ENCODE measurements around the gene ANKDD1B.

GRCh38 chr5:75603821-75604220, 7.4 kb upstream of the ANKDD1B start:
- no peak for TF ChIP-seq SIN3A (conservative IDR thresholded peaks at IDR 0.05 in 1 of 2, IDR thresholded peaks at IDR 0.05 in 1 of 2; ENCODE audit: low read depth in 1 of 2, low read length in 2 of 2)
- no peak for TF ChIP-seq CTCF (IDR thresholded peaks at IDR 0.05; ENCODE audit: control extremely low read depth in 1 of 3, insufficient read depth in 1 of 3, low read depth in 1 of 3, low read length in 3 of 3)

All from H1 (cell line).